H9 (cell line): ENCODE results near the gene ZNF629. TPM values are rescaled to one million over a fixed set of nuclear protein-coding genes. Genes with fewer than 3 reads are reported as not detected.

Source experiments
- DNase-seq: peaks from one replicate; pipeline ENCODE4 v3.0.0-alpha.2; 2017
- H2AFZ ChIP-seq: one replicate; pipeline ENCODE4 v1.6.1; 2013; ENCODE audit warnings: mild to moderate bottlenecking, low read length, control low read depth, moderate library complexity
- H2AK5ac ChIP-seq: 2 replicates; pipeline ENCODE4 v1.6.1; 2013; ENCODE audit warnings: low read length, control low read depth, mixed read lengths; ENCODE audit not compliant: insufficient read length
- H2BK120ac ChIP-seq: one replicate; pipeline ENCODE4 v1.6.1; 2013; ENCODE audit warnings: low read depth, mild to moderate bottlenecking, low read length, control low read depth, inconsistent platforms; ENCODE audit not compliant: poor library complexity, severe bottlenecking
- H2BK12ac ChIP-seq: 2 replicates; pipeline ENCODE4 v1.6.1; 2013; ENCODE audit warnings: low read length, control low read depth, mixed read lengths, low read depth; ENCODE audit not compliant: insufficient read length
- H2BK15ac ChIP-seq: 2 replicates; pipeline ENCODE4 v1.6.1; 2013; ENCODE audit warnings: low read depth, low read length, control low read depth
- H2BK20ac ChIP-seq: one replicate; pipeline ENCODE4 v1.6.1; 2013; ENCODE audit warnings: low read depth, mild to moderate bottlenecking, low read length, control low read depth, inconsistent platforms; ENCODE audit not compliant: poor library complexity, severe bottlenecking
- H2BK5ac ChIP-seq: 2 replicates; pipeline ENCODE4 v1.6.1; 2013; ENCODE audit warnings: low read length, control low read depth, mixed read lengths; ENCODE audit not compliant: insufficient read length
- H3K14ac ChIP-seq: 2 replicates; pipeline ENCODE4 v1.6.1; 2013; ENCODE audit warnings: low read length, control low read depth; ENCODE audit not compliant: insufficient read depth
- H3K18ac ChIP-seq: 2 replicates; pipeline ENCODE4 v1.6.1; 2013; ENCODE audit warnings: low read depth, mild to moderate bottlenecking, mixed read lengths, low read length, control low read depth; ENCODE audit not compliant: insufficient read length
- H3K23ac ChIP-seq: 2 replicates; pipeline ENCODE4 v1.6.1; 2013; ENCODE audit warnings: low read length, control low read depth, mixed read lengths, low read depth; ENCODE audit not compliant: insufficient read length
- H3K23me2 ChIP-seq: 2 replicates; pipeline ENCODE4 v1.6.1; 2013; ENCODE audit warnings: low read depth, mild to moderate bottlenecking, mixed read lengths, low read length, control low read depth; ENCODE audit not compliant: insufficient read length, poor library complexity, severe bottlenecking
- H3K27ac ChIP-seq: 2 replicates; pipeline ENCODE4 v1.5.1; 2013; ENCODE audit warnings: low read length, control low read depth, mixed read lengths, low read depth; ENCODE audit not compliant: insufficient read length
- H3K27me3 ChIP-seq: 2 replicates; pipeline ENCODE4 v1.6.1; 2013; ENCODE audit warnings: low read length, control low read depth, inconsistent platforms; ENCODE audit not compliant: insufficient read depth
- H3K4ac ChIP-seq: 2 replicates; pipeline ENCODE4 v1.6.1; 2013; ENCODE audit warnings: low read depth, mild to moderate bottlenecking, control low read depth, inconsistent platforms, low read length, moderate library complexity
- H3K4me1 ChIP-seq: 2 replicates; pipeline ENCODE4 v1.6.1; 2013; ENCODE audit warnings: low read length, control low read depth, inconsistent platforms; ENCODE audit not compliant: insufficient read depth
- H3K4me2 ChIP-seq: 2 replicates; pipeline ENCODE4 v1.6.1; 2013; ENCODE audit warnings: low read length, control low read depth, mixed read lengths; ENCODE audit not compliant: insufficient read length, insufficient read depth
- H3K56ac ChIP-seq: 2 replicates; pipeline ENCODE4 v1.6.1; 2013; ENCODE audit warnings: low read depth, mild to moderate bottlenecking, mixed read lengths, low read length, control low read depth; ENCODE audit not compliant: insufficient read length
- H3K79me1 ChIP-seq: 2 replicates; pipeline ENCODE4 v1.6.1; 2013; ENCODE audit warnings: low read depth, mild to moderate bottlenecking, moderate library complexity, low read length, control low read depth, inconsistent platforms; ENCODE audit not compliant: insufficient read depth, poor library complexity, severe bottlenecking
- H3K79me2 ChIP-seq: 2 replicates; pipeline ENCODE4 v1.6.1; 2013; ENCODE audit warnings: low read length, control low read depth, inconsistent platforms; ENCODE audit not compliant: insufficient read depth
- H3K9ac ChIP-seq: 2 replicates; pipeline ENCODE4 v1.6.1; 2013; ENCODE audit warnings: low read length, control low read depth, mixed read lengths; ENCODE audit not compliant: insufficient read length; ENCODE audit errors: extremely low read depth
- H3K9me3 ChIP-seq: one replicate; pipeline ENCODE4 v1.6.1; 2013; ENCODE audit warnings: low read depth, low read length, inconsistent platforms; ENCODE audit not compliant: control insufficient read depth
- H3T11ph ChIP-seq: one replicate; pipeline ENCODE4 v1.6.1; 2013; ENCODE audit warnings: mild to moderate bottlenecking, low read length, control low read depth, inconsistent platforms
- H4K20me1 ChIP-seq: one replicate; pipeline ENCODE4 v1.6.1; 2013; ENCODE audit not compliant: control insufficient read depth, insufficient read length, insufficient read depth
- H4K5ac ChIP-seq: 2 replicates; pipeline ENCODE4 v1.6.1; 2013; ENCODE audit warnings: low read depth, mild to moderate bottlenecking, mixed read lengths, low read length, control low read depth; ENCODE audit not compliant: insufficient read length
- H4K8ac ChIP-seq: replicated peaks from 2 replicates; pipeline ENCODE4 v1.6.1; 2013; ENCODE audit warnings: low read length, control low read depth, mixed read lengths, low read depth; ENCODE audit not compliant: insufficient read length
- H4K91ac ChIP-seq: 2 replicates; pipeline ENCODE4 v1.6.1; 2013; ENCODE audit warnings: low read depth, mild to moderate bottlenecking, moderate library complexity, mixed read lengths, low read length, control low read depth; ENCODE audit not compliant: insufficient read length
- H3K27ac Mint-ChIP-seq, 3 experiments: 2 replicates in 2 of 3; 3 replicates in 1 of 3; pipeline ENCODE4 v1.8.0; 2020 to 2021; ENCODE audit warnings: mixed read lengths in 3 of 3, mild to moderate bottlenecking in 1 of 3, moderate library complexity in 1 of 3
- H3K27me3 Mint-ChIP-seq: 2 replicates; pipeline ENCODE4 v1.8.0; 2021; ENCODE audit warnings: low read depth, mild to moderate bottlenecking, moderate library complexity, mixed read lengths
- H3K36me3 Mint-ChIP-seq, 3 experiments: 2 replicates in 2 of 3; 3 replicates in 1 of 3; pipeline ENCODE4 v1.8.0; 2020 to 2021; ENCODE audit warnings: low read depth in 3 of 3, mixed read lengths in 3 of 3; ENCODE audit not compliant: insufficient read depth in 1 of 3
- H3K4me1 Mint-ChIP-seq, 2 experiments: 2 replicates each; pipeline ENCODE4 v1.8.0; 2020; ENCODE audit warnings: mixed read lengths in 2 of 2
- H3K4me3 Mint-ChIP-seq, 2 experiments: 2 replicates in 1 of 2; 3 replicates in 1 of 2; pipeline ENCODE4 v1.8.0; 2020 to 2021; ENCODE audit warnings: mild to moderate bottlenecking in 2 of 2, mixed read lengths in 2 of 2, moderate library complexity in 1 of 2
- H3K9me3 Mint-ChIP-seq, 2 experiments: 2 replicates in 1 of 2; 3 replicates in 1 of 2; pipeline ENCODE4 v1.8.0; 2020; ENCODE audit warnings: mild to moderate bottlenecking in 2 of 2, mixed read lengths in 2 of 2, moderate library complexity in 1 of 2
- WGBS: extraction: QIAGEN DNeasy Blood & Tissue Kit; methylation state at CpG from one replicate; pipeline ENCODE4 v1.1.7; 2013; ENCODE audit warnings: missing lambda C conversion rate, low lambda C conversion rate, mixed read lengths; ENCODE audit not compliant: insufficient read length; ENCODE audit errors: extremely low coverage; 5-methylcytosine and 5-hydroxymethylcytosine counted together
- total RNA-seq: library from RNA; stranded (reverse); gene quantifications from 2 replicates; pipeline ENCODE4 v1.2.1, GENCODE V29; 2021
- TF ChIP-seq, protein P1 (sequence below): fragments of 200-600 bp; sonication (generic); conservative IDR thresholded peaks from 3 replicates; pipeline ENCODE4 v1.8.0; 2021; ENCODE audit warnings: antibody characterized with exemption, mild to moderate bottlenecking

Gene ZNF629
- total RNA-seq, 1 experiment from 2014 or later, result 20.0 TPM

DNA sequence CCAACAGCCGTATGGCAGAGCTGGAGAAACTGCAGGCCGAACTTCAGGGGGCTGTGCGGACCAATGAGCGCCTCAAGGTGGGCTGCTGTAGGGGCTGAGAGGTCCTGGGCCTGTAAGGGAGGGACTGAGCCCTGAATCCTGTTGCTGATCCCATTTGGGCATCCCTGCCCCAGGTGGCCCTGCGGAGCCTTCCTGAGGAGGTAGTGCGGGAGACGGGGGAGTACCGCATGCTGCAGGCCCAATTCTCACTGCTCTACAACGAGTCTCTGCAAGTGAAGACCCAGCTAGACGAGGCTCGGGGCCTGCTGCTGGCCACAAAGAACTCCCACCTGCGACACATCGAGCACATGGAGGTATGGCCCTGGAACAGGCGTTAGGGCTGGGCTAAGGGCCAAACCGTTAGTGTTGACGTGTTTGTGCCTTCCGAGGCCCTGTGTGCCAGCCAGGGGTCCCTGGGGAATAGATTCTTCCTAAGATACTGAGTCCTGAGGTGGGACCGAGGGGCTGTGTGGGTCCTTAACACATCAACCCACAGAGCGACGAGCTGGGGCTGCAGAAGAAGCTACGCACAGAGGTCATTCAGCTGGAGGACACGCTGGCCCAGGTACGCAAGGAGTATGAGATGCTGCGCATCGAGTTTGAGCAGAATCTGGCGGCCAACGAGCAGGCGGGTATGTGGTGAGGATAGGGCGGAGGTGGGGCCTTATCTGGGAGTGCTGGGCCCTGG lies 20.6 kb downstream of the ZNF629 start:
- Mint-ChIP-seq H3K9me3 (no peaks in the 10 kb centered on the region), H3K27me3 (no peaks in the 10 kb centered on the region), H3K27ac (no peak overlapping the region), H3K4me1 (peaks cover 9 to 11% of the 10 kb centered on the region in 2 experiments), H3K36me3 (peaks cover 53 to 88% (median 85%) of the 10 kb centered on the region in 3 experiments), H3K4me3 (no peak overlapping the region)
- Histone ChIP-seq H3K79me1 (peaks cover 6% of the 10 kb centered on the region), H3K56ac (no peak overlapping the region), H2BK5ac (no peak overlapping the region), H3K18ac (no peak overlapping the region), H2BK20ac (no peak overlapping the region), H4K91ac (no peak overlapping the region), H3K14ac (no peak overlapping the region), H3K9ac (no peak overlapping the region), H2BK12ac (no peak overlapping the region), H2BK120ac (no peak overlapping the region), H2BK15ac (no peak overlapping the region), H4K5ac (no peak overlapping the region), H3K4me2 (no peak overlapping the region), H3K27me3 (no peaks in the 10 kb centered on the region), H2AK5ac (no peak overlapping the region), H3K4me1 (no peaks in the 10 kb centered on the region), H3K79me2 (no peaks in the 10 kb centered on the region), H3K23ac (no peak overlapping the region), H3K27ac (no peak overlapping the region), H3K23me2 (peaks cover 13% of the 10 kb centered on the region), H4K20me1 (no peaks in the 10 kb centered on the region), H3K4ac (no peak overlapping the region), H3K9me3 (no peaks in the 10 kb centered on the region), H2AFZ (no peak overlapping the region), H3T11ph (no peak overlapping the region), H4K8ac (no peak overlapping the region)
- no CpG with 5 or more reads among the region's 29 CpGs for WGBS
- TF ChIP-seq, protein P1, sequence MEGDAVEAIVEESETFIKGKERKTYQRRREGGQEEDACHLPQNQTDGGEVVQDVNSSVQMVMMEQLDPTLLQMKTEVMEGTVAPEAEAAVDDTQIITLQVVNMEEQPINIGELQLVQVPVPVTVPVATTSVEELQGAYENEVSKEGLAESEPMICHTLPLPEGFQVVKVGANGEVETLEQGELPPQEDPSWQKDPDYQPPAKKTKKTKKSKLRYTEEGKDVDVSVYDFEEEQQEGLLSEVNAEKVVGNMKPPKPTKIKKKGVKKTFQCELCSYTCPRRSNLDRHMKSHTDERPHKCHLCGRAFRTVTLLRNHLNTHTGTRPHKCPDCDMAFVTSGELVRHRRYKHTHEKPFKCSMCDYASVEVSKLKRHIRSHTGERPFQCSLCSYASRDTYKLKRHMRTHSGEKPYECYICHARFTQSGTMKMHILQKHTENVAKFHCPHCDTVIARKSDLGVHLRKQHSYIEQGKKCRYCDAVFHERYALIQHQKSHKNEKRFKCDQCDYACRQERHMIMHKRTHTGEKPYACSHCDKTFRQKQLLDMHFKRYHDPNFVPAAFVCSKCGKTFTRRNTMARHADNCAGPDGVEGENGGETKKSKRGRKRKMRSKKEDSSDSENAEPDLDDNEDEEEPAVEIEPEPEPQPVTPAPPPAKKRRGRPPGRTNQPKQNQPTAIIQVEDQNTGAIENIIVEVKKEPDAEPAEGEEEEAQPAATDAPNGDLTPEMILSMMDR, result no peak
- DNase-seq, result no peak
